Caco-2 (cell line): ENCODE data around the gene OR11G2. TPM values are rescaled to one million over a fixed set of nuclear protein-coding genes. Genes with fewer than 3 reads are reported as not detected.

ENCODE experiments used
- BruUV-seq: library from RNA; stranded (reverse); fragments of 400-500 nt; replicated peaks from 2 replicates; lab custom pipeline; 2021; lab: Mats Ljungman, UMichigan
- CTCF ChIA-PET: fragments of 300-600 bp; sonication (Branson Sonifier 250); formaldehyde crosslinking; loops from one replicate; lab custom pipeline; 2022; ENCODE audit warnings: antibody characterized with exemption; lab: Charles Lee
- POLR2A ChIA-PET: fragments of 300-600 bp; sonication (Branson Sonifier 250); formaldehyde crosslinking; loops from one replicate; lab custom pipeline; 2022; ENCODE audit warnings: antibody characterized with exemption; lab: Charles Lee
- DNase-seq, 2 experiments: peaks; one replicate each; pipeline versions ENCODE4 v3.0.0 to v3.0.0-alpha.2; 2020 to 2022
- H3K27me3 ChIP-seq: replicated peaks from 2 replicates; pipeline ENCODE4 v1.6.0; 2011; ENCODE audit warnings: low read length; ENCODE audit not compliant: control insufficient read depth, insufficient read depth
- H3K36me3 ChIP-seq: 2 replicates; pipeline ENCODE4 v1.5.1; 2011; ENCODE audit warnings: low read length; ENCODE audit not compliant: control insufficient read depth, insufficient read depth
- H3K4me1 ChIP-seq: fragments of 250-450 bp; sonication (Bioruptor Pico); 2 replicates; pipeline ENCODE4 v1.5.1; 2020; ENCODE audit warnings: mild to moderate bottlenecking
- H3K4me3 ChIP-seq: 2 replicates; pipeline ENCODE4 v1.5.1; 2011; ENCODE audit warnings: low read depth, mild to moderate bottlenecking, control low read depth, low read length
- H3K9me3 ChIP-seq: fragments of 250-450 bp; sonication (Bioruptor Pico); 2 replicates; pipeline ENCODE4 v1.5.1; 2020; ENCODE audit warnings: mild to moderate bottlenecking, moderate library complexity
- H3K27ac Mint-ChIP-seq: one replicate; pipeline ENCODE4 v1.8.0; 2022; ENCODE audit warnings: mixed read lengths; ENCODE audit not compliant: unreplicated experiment
- H3K27me3 Mint-ChIP-seq: one replicate; pipeline ENCODE4 v1.8.0; 2022; ENCODE audit warnings: mixed read lengths; ENCODE audit not compliant: insufficient read depth, unreplicated experiment
- H3K36me3 Mint-ChIP-seq: one replicate; pipeline ENCODE4 v1.8.0; 2022; ENCODE audit warnings: mild to moderate bottlenecking, mixed read lengths; ENCODE audit not compliant: insufficient read depth, unreplicated experiment
- H3K4me1 Mint-ChIP-seq: one replicate; pipeline ENCODE4 v1.8.0; 2022; ENCODE audit warnings: low read depth, mixed read lengths; ENCODE audit not compliant: unreplicated experiment
- H3K4me3 Mint-ChIP-seq: one replicate; pipeline ENCODE4 v1.8.0; 2022; ENCODE audit warnings: mild to moderate bottlenecking, moderate library complexity, mixed read lengths; ENCODE audit not compliant: unreplicated experiment
- H3K9me3 Mint-ChIP-seq: one replicate; pipeline ENCODE4 v1.8.0; 2022; ENCODE audit warnings: mixed read lengths; ENCODE audit not compliant: unreplicated experiment
- CTCF ChIP-seq, 2 experiments: fragments of 200-600 bp in 1 of 2; IDR thresholded peaks; 1 replicate in 1 of 2; 2 replicates in 1 of 2; pipeline versions ENCODE4 v1.5.1 to v1.8.0; 2011 to 2022; ENCODE audit warnings: antibody characterized with exemption in 1 of 2, control low read depth in 1 of 2, inconsistent platforms in 1 of 2, low read depth in 1 of 2, low read length in 1 of 2, mild to moderate bottlenecking in 1 of 2, moderate library complexity in 1 of 2; ENCODE audit not compliant: insufficient read depth in 1 of 2, severe bottlenecking in 1 of 2, unreplicated experiment in 1 of 2
- intact Hi-C: fragments of 100-400 bp; cut with micrococcal nuclease; formaldehyde crosslinking; loops from one replicate; pipeline ENCODE4 v1.10.0; 2022; ENCODE audit not compliant: unreplicated experiment
- total RNA-seq: library from RNA; stranded (reverse); gene quantifications from 2 replicates; pipeline ENCODE4 v1.2.3, GENCODE V29; 2022

OR11G2 gene
- total RNA-seq, 1 experiment from 2014 or later: not detected

GRCh38 chr14:20176330-20176729, 14.4 kb upstream of the OR11G2 start:
- H3K4me3 ChIP-seq: no peak overlapping the region
- H3K9me3 Mint-ChIP-seq: no peaks in the 10 kb centered on the region
- H3K4me1 Mint-ChIP-seq: no peaks in the 10 kb centered on the region
- ChIA-PET POLR2A (no interaction called here), CTCF (no interaction called here)
- no peaks in the 10 kb centered on the region for H3K9me3 ChIP-seq
- no peaks in the 10 kb centered on the region for H3K27me3 Mint-ChIP-seq
- H3K27ac Mint-ChIP-seq: no peak overlapping the region
- no peak overlapping the region for H3K4me3 Mint-ChIP-seq
- no peaks in the 10 kb centered on the region for H3K36me3 Mint-ChIP-seq
- no TSS peak for BruUV-seq
- no peak for TF ChIP-seq CTCF (IDR thresholded peaks at IDR 0.05; ENCODE audit: insufficient read depth in 1 of 2, low read depth in 1 of 2, low read length in 1 of 2, severe bottlenecking in 1 of 2, unreplicated experiment in 1 of 2)
- no peak for DNase-seq
- no peaks in the 10 kb centered on the region for H3K27me3 ChIP-seq
- H3K36me3 ChIP-seq: no peaks in the 10 kb centered on the region
- peaks cover 10% of the 10 kb centered on the region for H3K4me1 ChIP-seq
- intact Hi-C loops: no loop called here

- ChIA-PET POLR2A (no interaction called here), CTCF (no interaction called here)
- Histone ChIP-seq H3K4me3 (no peak overlapping the region), H3K4me1 (peaks cover 10% of the 10 kb centered on the region), H3K27me3 (no peaks in the 10 kb centered on the region), H3K9me3 (no peaks in the 10 kb centered on the region), H3K36me3 (no peaks in the 10 kb centered on the region)
- no peaks in the 10 kb centered on the region for H3K36me3 Mint-ChIP-seq
- no peak for TF ChIP-seq CTCF (IDR thresholded peaks at IDR 0.05; ENCODE audit: insufficient read depth in 1 of 2, low read depth in 1 of 2, low read length in 1 of 2, severe bottlenecking in 1 of 2, unreplicated experiment in 1 of 2)
- no peaks in the 10 kb centered on the region for H3K4me1 Mint-ChIP-seq
- no peak overlapping the region for H3K27ac Mint-ChIP-seq
- no TSS peak for BruUV-seq
- H3K9me3 Mint-ChIP-seq: no peaks in the 10 kb centered on the region
- peak in 1 of 2 experiments; percentile 26 for DNase-seq
- H3K27me3 Mint-ChIP-seq: no peaks in the 10 kb centered on the region
- intact Hi-C loops: no loop called here
- no peak overlapping the region for H3K4me3 Mint-ChIP-seq
Observed at GRCh38 chr14:20177433-20177974, 13.2 kb upstream of the OR11G2 start.

GRCh38 chr14:20179218-20179617, 11.5 kb upstream of the OR11G2 start:
- TF ChIP-seq CTCF (IDR thresholded peaks at IDR 0.05; ENCODE audit: insufficient read depth in 1 of 2, low read depth in 1 of 2, low read length in 1 of 2, severe bottlenecking in 1 of 2, unreplicated experiment in 1 of 2): no peak
- peaks cover 10% of the 10 kb centered on the region for H3K4me1 ChIP-seq
- Mint-ChIP-seq H3K4me3 (no peak overlapping the region), H3K9me3 (no peaks in the 10 kb centered on the region), H3K27me3 (no peaks in the 10 kb centered on the region), H3K36me3 (no peaks in the 10 kb centered on the region), H3K4me1 (no peaks in the 10 kb centered on the region), H3K27ac (no peak overlapping the region)
- intact Hi-C loops: no loop called here
- H3K4me3 ChIP-seq: no peak overlapping the region
- no TSS peak for BruUV-seq
- CTCF ChIA-PET: no interaction called here
- no peaks in the 10 kb centered on the region for H3K9me3 ChIP-seq
- no peaks in the 10 kb centered on the region for H3K36me3 ChIP-seq
- POLR2A ChIA-PET: no interaction called here
- DNase-seq: no peak
- no peaks in the 10 kb centered on the region for H3K27me3 ChIP-seq
